HL-60 (cell line): ENCODE results near the gene PROB1.

Experiments used
- DNase-seq, 2 experiments: peaks; one replicate each; pipeline ENCODE4 v3.0.0-alpha.2; 2010 to 2020; ENCODE audit warnings: low read depth in 1 of 2, low spot score in 1 of 2
- H3K27ac ChIP-seq: fragments of 250-450 bp; sonication (Bioruptor Pico); replicated peaks from 2 replicates; pipeline ENCODE4 v1.5.1; 2020; ENCODE audit warnings: mild to moderate bottlenecking, moderate library complexity
- H3K27me3 ChIP-seq: fragments of 250-450 bp; sonication (Bioruptor Pico); 2 replicates; pipeline ENCODE4 v1.5.1; 2021; ENCODE audit warnings: mild to moderate bottlenecking, moderate library complexity; ENCODE audit not compliant: insufficient read depth, poor library complexity, severe bottlenecking
- H3K4me3 ChIP-seq: replicated peaks from 2 replicates; pipeline ENCODE4 v1.5.1; 2011; ENCODE audit warnings: mild to moderate bottlenecking, control low read depth, low read length; ENCODE audit not compliant: insufficient read depth
- CTCF ChIP-seq: IDR thresholded peaks from one replicate; pipeline ENCODE4 v1.5.1; 2011; ENCODE audit warnings: low read length, control low read depth, inconsistent platforms; ENCODE audit not compliant: insufficient read depth
- GABPA ChIP-seq: IDR thresholded peaks from 2 replicates; pipeline ENCODE4 v1.6.1; 2012; ENCODE audit warnings: low read depth
- POLR2AphosphoS5 ChIP-seq: IDR thresholded peaks from 2 replicates; pipeline ENCODE4 v1.6.1; 2012; ENCODE audit warnings: low read depth
- REST ChIP-seq: IDR thresholded peaks from 2 replicates; pipeline ENCODE4 v1.6.1; 2012; ENCODE audit warnings: low read depth; ENCODE audit not compliant: insufficient replicate concordance
- SPI1 ChIP-seq: IDR thresholded peaks from 2 replicates; pipeline ENCODE4 v1.6.1; 2012; ENCODE audit warnings: low read depth, mild to moderate bottlenecking, borderline replicate concordance

Gene PROB1

GRCh38 chr5:139393497-139394122, 1.3 kb downstream of the PROB1 start:
- no peaks in the 10 kb centered on the region for H3K27me3 ChIP-seq
- DNase-seq, result no peak
- no peak overlapping the region for H3K27ac ChIP-seq
- no peak for TF ChIP-seq SPI1
- no peak for TF ChIP-seq REST
- TF ChIP-seq GABPA, result no peak
- no peak for TF ChIP-seq CTCF
- no peak for TF ChIP-seq POLR2AphosphoS5
- no peak overlapping the region for H3K4me3 ChIP-seq

GRCh38 chr5:139392678-139393496, 2.0 kb downstream of the PROB1 start:
- peak overlapping the region; percentile 50 for H3K27ac ChIP-seq
- H3K27me3 ChIP-seq, result no peaks in the 10 kb centered on the region
- peak; percentile 38 to 62 for DNase-seq

GRCh38 chr5:139392324-139392677, 2.6 kb downstream of the PROB1 start:
- peak overlapping the region; percentile 29; the same call in 1 of the 2 replicates for H3K4me3 ChIP-seq
- DNase-seq, result no peak
- no peaks in the 10 kb centered on the region for H3K27me3 ChIP-seq
- no peak overlapping the region; the same call in none of the 2 replicates for H3K27ac ChIP-seq
- TF ChIP-seq SPI1 (no peak), REST (no peak), CTCF (no peak), GABPA (no peak), POLR2AphosphoS5 (no peak)

More at GRCh38 chr5:139392678-139393496, 2.0 kb downstream of the PROB1 start:
- TF ChIP-seq GABPA, result no peak
- peak; percentile 30; the same call in 1 of the 2 replicates for TF ChIP-seq SPI1
- peak overlapping the region; percentile 29 for H3K4me3 ChIP-seq

GRCh38 chr5:139391570-139392323, 3.2 kb downstream of the PROB1 start:
- no peak for DNase-seq
- Histone ChIP-seq H3K4me3 (no peak overlapping the region), H3K27me3 (no peaks in the 10 kb centered on the region), H3K27ac (no peak overlapping the region; the same call in 1 of the 2 replicates)
- TF ChIP-seq CTCF (no peak), REST (no peak), SPI1 (no peak; the same call in 1 of the 2 replicates), GABPA (no peak), POLR2AphosphoS5 (no peak)
